SH-SY5Y (cell line): Measurements from ENCODE around the gene CEP63.

Source experiments
- GATA2 ChIP-seq: IDR thresholded peaks from 2 replicates; pipeline ENCODE4 v1.6.1; 2011; ENCODE audit warnings: mild to moderate bottlenecking, low read depth, low read length
- GATA3 ChIP-seq: IDR thresholded peaks from 2 replicates; pipeline ENCODE4 v1.6.1; 2011; ENCODE audit warnings: low read depth, mild to moderate bottlenecking, low read length, moderate library complexity

DNA sequence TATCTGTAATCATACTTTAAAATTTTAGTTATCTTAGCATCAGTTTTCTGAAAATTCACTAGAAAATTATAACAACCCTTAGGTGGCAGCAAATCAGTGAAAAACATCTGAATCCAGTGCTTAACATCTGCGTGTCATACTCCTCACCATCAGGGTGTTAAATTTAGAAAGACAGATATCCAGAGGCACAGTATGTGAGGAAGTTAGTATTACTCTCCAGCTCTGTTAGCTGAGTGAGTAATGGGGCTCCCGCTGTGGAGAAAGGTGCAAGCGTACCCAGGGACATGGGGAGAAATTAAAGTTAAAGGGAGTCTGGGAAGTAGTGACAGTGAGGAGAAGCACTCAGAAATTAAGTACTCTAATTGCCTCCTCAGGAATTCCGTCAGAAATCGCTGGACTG lies 50.9 kb downstream of the CEP63 start:
- TF ChIP-seq GATA2 = no peak
- no peak for TF ChIP-seq GATA3
